A673 (cell line): Measurements from ENCODE around the gene ZNF619. TPM values are rescaled to one million over a fixed set of nuclear protein-coding genes. Genes with fewer than 3 reads are reported as not detected.

Experiments used
- BruUV-seq: library from RNA; stranded (reverse); fragments of 400-500 nt; replicated peaks from 2 replicates; lab custom pipeline; 2021; lab: Mats Ljungman, UMichigan
- CTCF ChIA-PET: fragments of 300-600 bp; sonication (Branson Sonifier 250); formaldehyde crosslinking; loops from one replicate; lab custom pipeline; 2022; ENCODE audit warnings: antibody characterized with exemption; lab: Charles Lee
- POLR2A ChIA-PET: fragments of 300-600 bp; sonication (Branson Sonifier 250); formaldehyde crosslinking; loops from one replicate; lab custom pipeline; 2022; ENCODE audit warnings: antibody characterized with exemption; ENCODE audit not compliant: low non-redundant PET; lab: Charles Lee
- DNase-seq: peaks from one replicate; pipeline ENCODE4 v3.0.0-alpha.2; 2015; ENCODE audit warnings: low spot score
- H3K27ac ChIP-seq: fragments of 200-600 bp; sonication (generic); 2 replicates; pipeline ENCODE4 v1.5.1; 2016; ENCODE audit warnings: mixed run types, low read depth, mild to moderate bottlenecking, mixed read lengths, antibody characterized with exemption, low read length; ENCODE audit not compliant: poor library complexity, severe bottlenecking
- H3K27me3 ChIP-seq: fragments of 200-600 bp; sonication (generic); replicated peaks from 2 replicates; pipeline ENCODE4 v1.6.1; 2017; ENCODE audit warnings: mixed run types, low read depth, mild to moderate bottlenecking, mixed read lengths, antibody characterized with exemption, low read length; ENCODE audit not compliant: insufficient read depth, poor library complexity
- H3K36me3 ChIP-seq: fragments of 200-600 bp; sonication (generic); 2 replicates; pipeline ENCODE4 v1.6.1; 2016; ENCODE audit warnings: mixed run types, mild to moderate bottlenecking, mixed read lengths, antibody characterized with exemption, low read length; ENCODE audit not compliant: insufficient read depth, poor library complexity, severe bottlenecking
- H3K4me1 ChIP-seq: fragments of 200-600 bp; sonication (generic); 2 replicates; pipeline ENCODE4 v1.6.1; 2017; ENCODE audit warnings: mixed run types, mild to moderate bottlenecking, mixed read lengths, antibody characterized with exemption, low read length; ENCODE audit not compliant: insufficient read depth, poor library complexity, severe bottlenecking
- H3K4me3 ChIP-seq: fragments of 200-600 bp; sonication (generic); 2 replicates; pipeline ENCODE4 v1.5.1; 2016; ENCODE audit warnings: low read depth, mixed run types, mild to moderate bottlenecking, mixed read lengths, low read length; ENCODE audit not compliant: poor library complexity, severe bottlenecking
- H3K9me3 ChIP-seq: fragments of 200-600 bp; sonication (generic); 2 replicates; pipeline ENCODE4 v1.6.1; 2016; ENCODE audit warnings: mixed run types, low read depth, mild to moderate bottlenecking, mixed read lengths, antibody characterized with exemption, low read length; ENCODE audit not compliant: poor library complexity, severe bottlenecking
- CTCF ChIP-seq: fragments of 300-800, 200-600 bp; sonication (generic); conservative IDR thresholded peaks from 2 replicates; pipeline ENCODE4 v1.5.1; 2017; ENCODE audit warnings: low read depth, mild to moderate bottlenecking, antibody characterized with exemption, low read length, moderate library complexity, mixed read lengths
- EZH2 ChIP-seq: fragments of 200-600 bp; sonication (generic); IDR thresholded peaks from 2 replicates; pipeline ENCODE4 v1.6.1; 2017; ENCODE audit warnings: borderline replicate concordance, low read depth, mild to moderate bottlenecking, mixed read lengths, antibody characterized with exemption, low read length; ENCODE audit not compliant: poor library complexity, severe bottlenecking
- intact Hi-C: fragments of 100-400 bp; cut with micrococcal nuclease; formaldehyde crosslinking; loops from one replicate; pipeline ENCODE4 v1.10.0; 2022; ENCODE audit not compliant: unreplicated experiment
- total RNA-seq: library from RNA; stranded (reverse); gene quantifications from 2 replicates; pipeline ENCODE4 v1.2.3, GENCODE V29; 2021

Gene ZNF619
- total RNA-seq, 1 experiment from 2014 or later: 3.3 TPM

GRCh38 chr3:40465111-40465407 lies 11.9 kb upstream of the ZNF619 start:
- BruUV-seq: no TSS peak
- no peaks in the 10 kb centered on the region for H3K27me3 ChIP-seq
- no peaks in the 10 kb centered on the region for H3K4me1 ChIP-seq
- no peak for TF ChIP-seq CTCF
- no peak for TF ChIP-seq EZH2
- no peak overlapping the region for H3K27ac ChIP-seq
- H3K36me3 ChIP-seq: peaks cover 37% of the 10 kb centered on the region
- no peaks in the 10 kb centered on the region for H3K9me3 ChIP-seq
- ChIA-PET CTCF (no interaction called here), POLR2A (interaction anchor here (0.6 kb wide), 1 partner anchor 31 kb away, joined by 11 read pairs; no protein-coding TSS in a partner anchor)
- intact Hi-C loops: no loop called here
- no peak overlapping the region for H3K4me3 ChIP-seq
- DNase-seq: no peak

- H3K27me3 ChIP-seq: no peaks in the 10 kb centered on the region
- no peak overlapping the region for H3K4me3 ChIP-seq
- intact Hi-C loops: no loop called here
- CTCF ChIA-PET: no interaction called here
- POLR2A ChIA-PET: no interaction called here
- no peaks in the 10 kb centered on the region for H3K4me1 ChIP-seq
- H3K36me3 ChIP-seq: peaks cover 33% of the 10 kb centered on the region
- no peak for DNase-seq
- no peaks in the 10 kb centered on the region for H3K9me3 ChIP-seq
- TF ChIP-seq EZH2 (no peak), CTCF (no peak)
- no TSS peak for BruUV-seq
- no peak overlapping the region for H3K27ac ChIP-seq
Observed at GRCh38 chr3:40465456-40465855, 11.5 kb upstream of the ZNF619 start.

GRCh38 chr3:40468018-40468417 lies 8.9 kb upstream of the ZNF619 start:
- BruUV-seq: no TSS peak
- peaks cover 11% of the 10 kb centered on the region for H3K36me3 ChIP-seq
- CTCF ChIA-PET: no interaction called here
- TF ChIP-seq CTCF (no peak), EZH2 (no peak)
- no peaks in the 10 kb centered on the region for H3K27me3 ChIP-seq
- H3K9me3 ChIP-seq: no peaks in the 10 kb centered on the region
- no peak overlapping the region for H3K4me3 ChIP-seq
- no peak overlapping the region for H3K27ac ChIP-seq
- H3K4me1 ChIP-seq: no peaks in the 10 kb centered on the region
- DNase-seq: no peak
- intact Hi-C loops: no loop called here
- POLR2A ChIA-PET: no interaction called here
